H9 (cell line): ENCODE data around the gene KCNIP4. TPM values are rescaled to one million over a fixed set of nuclear protein-coding genes. Genes with fewer than 3 reads are reported as not detected.

ENCODE experiments used
- DNase-seq: peaks from one replicate; pipeline ENCODE4 v3.0.0-alpha.2; 2017
- H2AFZ ChIP-seq: one replicate; pipeline ENCODE4 v1.6.1; 2013; ENCODE audit warnings: mild to moderate bottlenecking, low read length, control low read depth, moderate library complexity
- H2AK5ac ChIP-seq: 2 replicates; pipeline ENCODE4 v1.6.1; 2013; ENCODE audit warnings: low read length, control low read depth, mixed read lengths; ENCODE audit not compliant: insufficient read length
- H2BK120ac ChIP-seq: one replicate; pipeline ENCODE4 v1.6.1; 2013; ENCODE audit warnings: low read depth, mild to moderate bottlenecking, low read length, control low read depth, inconsistent platforms; ENCODE audit not compliant: poor library complexity, severe bottlenecking
- H2BK12ac ChIP-seq: 2 replicates; pipeline ENCODE4 v1.6.1; 2013; ENCODE audit warnings: low read length, control low read depth, mixed read lengths, low read depth; ENCODE audit not compliant: insufficient read length
- H2BK15ac ChIP-seq: 2 replicates; pipeline ENCODE4 v1.6.1; 2013; ENCODE audit warnings: low read depth, low read length, control low read depth
- H2BK20ac ChIP-seq: one replicate; pipeline ENCODE4 v1.6.1; 2013; ENCODE audit warnings: low read depth, mild to moderate bottlenecking, low read length, control low read depth, inconsistent platforms; ENCODE audit not compliant: poor library complexity, severe bottlenecking
- H2BK5ac ChIP-seq: 2 replicates; pipeline ENCODE4 v1.6.1; 2013; ENCODE audit warnings: low read length, control low read depth, mixed read lengths; ENCODE audit not compliant: insufficient read length
- H3K14ac ChIP-seq: 2 replicates; pipeline ENCODE4 v1.6.1; 2013; ENCODE audit warnings: low read length, control low read depth; ENCODE audit not compliant: insufficient read depth
- H3K18ac ChIP-seq: 2 replicates; pipeline ENCODE4 v1.6.1; 2013; ENCODE audit warnings: low read depth, mild to moderate bottlenecking, mixed read lengths, low read length, control low read depth; ENCODE audit not compliant: insufficient read length
- H3K23ac ChIP-seq: 2 replicates; pipeline ENCODE4 v1.6.1; 2013; ENCODE audit warnings: low read length, control low read depth, mixed read lengths, low read depth; ENCODE audit not compliant: insufficient read length
- H3K23me2 ChIP-seq: 2 replicates; pipeline ENCODE4 v1.6.1; 2013; ENCODE audit warnings: low read depth, mild to moderate bottlenecking, mixed read lengths, low read length, control low read depth; ENCODE audit not compliant: insufficient read length, poor library complexity, severe bottlenecking
- H3K27ac ChIP-seq: 2 replicates; pipeline ENCODE4 v1.5.1; 2013; ENCODE audit warnings: low read length, control low read depth, mixed read lengths, low read depth; ENCODE audit not compliant: insufficient read length
- H3K27me3 ChIP-seq: 2 replicates; pipeline ENCODE4 v1.6.1; 2013; ENCODE audit warnings: low read length, control low read depth, inconsistent platforms; ENCODE audit not compliant: insufficient read depth
- H3K4ac ChIP-seq: 2 replicates; pipeline ENCODE4 v1.6.1; 2013; ENCODE audit warnings: low read depth, mild to moderate bottlenecking, control low read depth, inconsistent platforms, low read length, moderate library complexity
- H3K4me1 ChIP-seq: 2 replicates; pipeline ENCODE4 v1.6.1; 2013; ENCODE audit warnings: low read length, control low read depth, inconsistent platforms; ENCODE audit not compliant: insufficient read depth
- H3K4me2 ChIP-seq: 2 replicates; pipeline ENCODE4 v1.6.1; 2013; ENCODE audit warnings: low read length, control low read depth, mixed read lengths; ENCODE audit not compliant: insufficient read length, insufficient read depth
- H3K56ac ChIP-seq: 2 replicates; pipeline ENCODE4 v1.6.1; 2013; ENCODE audit warnings: low read depth, mild to moderate bottlenecking, mixed read lengths, low read length, control low read depth; ENCODE audit not compliant: insufficient read length
- H3K79me1 ChIP-seq: 2 replicates; pipeline ENCODE4 v1.6.1; 2013; ENCODE audit warnings: low read depth, mild to moderate bottlenecking, moderate library complexity, low read length, control low read depth, inconsistent platforms; ENCODE audit not compliant: insufficient read depth, poor library complexity, severe bottlenecking
- H3K79me2 ChIP-seq: 2 replicates; pipeline ENCODE4 v1.6.1; 2013; ENCODE audit warnings: low read length, control low read depth, inconsistent platforms; ENCODE audit not compliant: insufficient read depth
- H3K9ac ChIP-seq: 2 replicates; pipeline ENCODE4 v1.6.1; 2013; ENCODE audit warnings: low read length, control low read depth, mixed read lengths; ENCODE audit not compliant: insufficient read length; ENCODE audit errors: extremely low read depth
- H3K9me3 ChIP-seq: one replicate; pipeline ENCODE4 v1.6.1; 2013; ENCODE audit warnings: low read depth, low read length, inconsistent platforms; ENCODE audit not compliant: control insufficient read depth
- H3T11ph ChIP-seq: one replicate; pipeline ENCODE4 v1.6.1; 2013; ENCODE audit warnings: mild to moderate bottlenecking, low read length, control low read depth, inconsistent platforms
- H4K20me1 ChIP-seq: one replicate; pipeline ENCODE4 v1.6.1; 2013; ENCODE audit not compliant: control insufficient read depth, insufficient read length, insufficient read depth
- H4K5ac ChIP-seq: 2 replicates; pipeline ENCODE4 v1.6.1; 2013; ENCODE audit warnings: low read depth, mild to moderate bottlenecking, mixed read lengths, low read length, control low read depth; ENCODE audit not compliant: insufficient read length
- H4K8ac ChIP-seq: replicated peaks from 2 replicates; pipeline ENCODE4 v1.6.1; 2013; ENCODE audit warnings: low read length, control low read depth, mixed read lengths, low read depth; ENCODE audit not compliant: insufficient read length
- H4K91ac ChIP-seq: 2 replicates; pipeline ENCODE4 v1.6.1; 2013; ENCODE audit warnings: low read depth, mild to moderate bottlenecking, moderate library complexity, mixed read lengths, low read length, control low read depth; ENCODE audit not compliant: insufficient read length
- H3K27ac Mint-ChIP-seq, 3 experiments: 2 replicates in 2 of 3; 3 replicates in 1 of 3; pipeline ENCODE4 v1.8.0; 2020 to 2021; ENCODE audit warnings: mixed read lengths in 3 of 3, mild to moderate bottlenecking in 1 of 3, moderate library complexity in 1 of 3
- H3K27me3 Mint-ChIP-seq: 2 replicates; pipeline ENCODE4 v1.8.0; 2021; ENCODE audit warnings: low read depth, mild to moderate bottlenecking, moderate library complexity, mixed read lengths
- H3K36me3 Mint-ChIP-seq, 3 experiments: 2 replicates in 2 of 3; 3 replicates in 1 of 3; pipeline ENCODE4 v1.8.0; 2020 to 2021; ENCODE audit warnings: low read depth in 3 of 3, mixed read lengths in 3 of 3; ENCODE audit not compliant: insufficient read depth in 1 of 3
- H3K4me1 Mint-ChIP-seq, 2 experiments: 2 replicates each; pipeline ENCODE4 v1.8.0; 2020; ENCODE audit warnings: mixed read lengths in 2 of 2
- H3K4me3 Mint-ChIP-seq, 2 experiments: 2 replicates in 1 of 2; 3 replicates in 1 of 2; pipeline ENCODE4 v1.8.0; 2020 to 2021; ENCODE audit warnings: mild to moderate bottlenecking in 2 of 2, mixed read lengths in 2 of 2, moderate library complexity in 1 of 2
- H3K9me3 Mint-ChIP-seq, 2 experiments: 2 replicates in 1 of 2; 3 replicates in 1 of 2; pipeline ENCODE4 v1.8.0; 2020; ENCODE audit warnings: mild to moderate bottlenecking in 2 of 2, mixed read lengths in 2 of 2, moderate library complexity in 1 of 2
- CTCF ChIP-seq: fragments of 200-600 bp; sonication (generic); conservative IDR thresholded peaks from 3 replicates; pipeline ENCODE4 v1.8.0; 2021; ENCODE audit warnings: antibody characterized with exemption, mild to moderate bottlenecking
- WGBS: extraction: QIAGEN DNeasy Blood & Tissue Kit; methylation state at CpG from one replicate; pipeline ENCODE4 v1.1.7; 2013; ENCODE audit warnings: missing lambda C conversion rate, low lambda C conversion rate, mixed read lengths; ENCODE audit not compliant: insufficient read length; ENCODE audit errors: extremely low coverage; 5-methylcytosine and 5-hydroxymethylcytosine counted together
- total RNA-seq: library from RNA; stranded (reverse); gene quantifications from 2 replicates; pipeline ENCODE4 v1.2.1, GENCODE V29; 2021

Gene KCNIP4
- total RNA-seq, 1 experiment from 2014 or later, result not detected

- Histone ChIP-seq H3K23me2 (no peaks in the 10 kb centered on the region), H4K8ac (no peak overlapping the region), H3K14ac (no peak overlapping the region), H2BK5ac (no peak overlapping the region), H3K4me1 (peaks cover 6% of the 10 kb centered on the region; the same call in 1 of the 2 replicates), H3K23ac (no peak overlapping the region), H4K20me1 (no peaks in the 10 kb centered on the region), H4K91ac (no peak overlapping the region), H3T11ph (no peak overlapping the region), H3K56ac (no peak overlapping the region), H2BK20ac (no peak overlapping the region), H3K18ac (no peak overlapping the region), H2AFZ (no peak overlapping the region), H2BK12ac (no peak overlapping the region), H2BK120ac (no peak overlapping the region), H3K27ac (no peak overlapping the region), H3K4me2 (no peak overlapping the region), H3K4ac (no peak overlapping the region), H2AK5ac (no peak overlapping the region), H3K27me3 (no peaks in the 10 kb centered on the region), H2BK15ac (no peak overlapping the region; the same call in 1 of the 2 replicates), H3K9ac (no peak overlapping the region), H3K79me1 (no peaks in the 10 kb centered on the region), H4K5ac (no peak overlapping the region), H3K9me3 (no peaks in the 10 kb centered on the region), H3K79me2 (no peaks in the 10 kb centered on the region)
- no CpG with 5 or more reads among the region's 11 CpGs for WGBS
- Mint-ChIP-seq H3K27ac (peak overlapping the region in 1 of 3 experiments; percentile 83; a peak in 2 of 7 replicates), H3K27me3 (no peaks in the 10 kb centered on the region), H3K4me3 (no peak overlapping the region), H3K36me3 (no peaks in the 10 kb centered on the region), H3K9me3 (no peaks in the 10 kb centered on the region), H3K4me1 (peaks cover 9 to 15% of the 10 kb centered on the region in 2 experiments)
- no peak for TF ChIP-seq CTCF
- DNase-seq, result no peak
Observed at GRCh38 chr4:20882500-20882899, 1066.1 kb downstream of the KCNIP4 start.
